Bronchial epithelial cell (primary cell): ENCODE data around the gene LCN2. TPM values are rescaled to one million over a fixed set of nuclear protein-coding genes. Genes with fewer than 3 reads are reported as not detected.

ENCODE experiments used
- DNase-seq: peaks from one replicate; pipeline ENCODE4 v3.0.0-alpha.2; 2010; ENCODE audit warnings: low read depth
- FAIRE-seq: peaks from 2 replicates; lab custom pipeline; 2011; peaks lifted over from hg19 to GRCh38; lab: Jason Lieb, UNC
- H3K27me3 ChIP-seq: 2 replicates; pipeline ENCODE4 v1.5.1; 2011; ENCODE audit warnings: low read length; ENCODE audit not compliant: control insufficient read depth, insufficient read depth
- H3K36me3 ChIP-seq: 2 replicates; pipeline ENCODE4 v1.5.1; 2011; ENCODE audit warnings: low read length; ENCODE audit not compliant: control insufficient read depth, insufficient read depth
- H3K4me3 ChIP-seq: 2 replicates; pipeline ENCODE4 v1.5.1; 2011; ENCODE audit warnings: mild to moderate bottlenecking, low read depth, low read length, control low read depth
- CTCF ChIP-seq: IDR thresholded peaks from 2 replicates; pipeline ENCODE4 v1.5.1; 2011; ENCODE audit warnings: mild to moderate bottlenecking, moderate library complexity, low read length, control low read depth, inconsistent platforms; ENCODE audit not compliant: insufficient read depth, severe bottlenecking
- total RNA-seq: library from RNA; depleted of rRNA; stranded (reverse); fragments of >200 nt; gene quantifications from 2 replicates; pipeline ENCODE4 v1.2.1, GENCODE V29; 2014

Gene LCN2
- total RNA-seq, 1 donor from 2014 or later: 48.4 TPM

DNA sequence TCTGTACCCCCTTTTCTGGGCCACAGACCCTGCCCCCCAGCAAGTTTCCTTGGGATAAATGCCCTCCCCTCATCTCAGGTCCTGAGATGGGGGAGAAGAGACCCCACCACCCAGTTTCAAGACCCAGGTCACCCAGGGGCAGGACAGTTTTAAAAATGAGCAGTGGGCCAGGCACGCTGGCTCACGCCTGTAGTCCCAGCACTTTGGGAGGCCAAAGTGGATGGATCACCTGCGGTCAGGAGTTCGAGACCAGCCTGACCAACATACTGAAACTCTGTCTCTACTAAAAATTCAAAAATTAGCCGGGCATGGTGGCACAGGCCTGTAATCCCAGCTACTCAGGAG is 27.8 kb upstream of the LCN2 start:
- peaks cover 21% of the 10 kb centered on the region for H3K36me3 ChIP-seq
- no peaks in the 10 kb centered on the region for H3K27me3 ChIP-seq
- TF ChIP-seq CTCF: no peak
- DNase-seq (no peak), FAIRE-seq (no peak)
- H3K4me3 ChIP-seq: no peak overlapping the region

DNA sequence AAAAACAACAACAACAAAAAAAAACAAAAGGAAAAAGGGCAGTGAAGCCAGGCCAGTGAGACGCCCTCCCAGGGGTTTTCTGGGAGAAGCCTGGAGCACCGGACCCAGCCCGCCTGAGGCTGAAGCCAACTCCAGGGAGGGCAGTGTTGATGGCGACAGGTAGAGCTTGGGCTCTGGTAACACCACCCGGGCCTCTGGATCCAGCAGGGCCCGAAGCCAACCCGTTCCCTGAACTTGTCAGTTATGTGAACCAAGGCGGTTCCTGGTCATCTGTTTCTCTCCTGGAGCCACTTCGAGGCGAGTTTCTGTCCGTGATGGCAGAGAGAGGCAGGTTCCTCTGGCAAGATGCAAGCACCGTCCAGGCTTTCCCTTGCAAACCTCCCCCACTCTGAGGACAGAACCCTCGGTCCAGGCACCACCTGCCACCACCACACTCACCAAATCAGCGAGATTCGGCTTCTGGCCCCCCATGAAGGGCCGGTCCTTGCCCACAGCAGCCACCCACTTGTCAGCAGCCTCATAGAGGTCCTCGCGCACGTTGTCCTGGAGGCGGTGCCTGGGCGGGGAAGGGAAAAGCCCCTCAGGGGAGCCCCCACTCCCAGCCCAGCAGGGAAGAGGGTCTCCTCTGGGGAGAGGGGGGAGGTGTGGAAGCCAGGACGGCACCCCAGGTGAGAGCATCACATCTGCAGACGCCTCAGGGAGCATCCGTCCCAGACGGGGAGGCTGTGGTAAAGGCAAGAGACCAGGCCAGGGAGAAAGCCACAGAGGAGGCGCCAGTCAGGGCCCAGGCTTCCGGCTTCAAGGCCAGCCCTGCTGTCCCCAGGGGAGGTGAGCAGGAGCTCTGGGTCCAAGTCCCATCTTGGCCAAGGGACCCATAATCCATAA is 27.1 kb upstream of the LCN2 start:
- H3K27me3 ChIP-seq: no peaks in the 10 kb centered on the region
- no peak for DNase-seq
- peaks cover 21% of the 10 kb centered on the region for H3K36me3 ChIP-seq
- H3K4me3 ChIP-seq: no peak overlapping the region
- no peak for FAIRE-seq
- no peak for TF ChIP-seq CTCF

- no peaks in the 10 kb centered on the region for H3K27me3 ChIP-seq
- no peak overlapping the region for H3K4me3 ChIP-seq
- DNase-seq (no peak), FAIRE-seq (no peak)
- no peak for TF ChIP-seq CTCF
- H3K36me3 ChIP-seq: peaks cover 21% of the 10 kb centered on the region
Observed at GRCh38 chr9:128122809-128123175, 26.5 kb upstream of the LCN2 start.

DNA sequence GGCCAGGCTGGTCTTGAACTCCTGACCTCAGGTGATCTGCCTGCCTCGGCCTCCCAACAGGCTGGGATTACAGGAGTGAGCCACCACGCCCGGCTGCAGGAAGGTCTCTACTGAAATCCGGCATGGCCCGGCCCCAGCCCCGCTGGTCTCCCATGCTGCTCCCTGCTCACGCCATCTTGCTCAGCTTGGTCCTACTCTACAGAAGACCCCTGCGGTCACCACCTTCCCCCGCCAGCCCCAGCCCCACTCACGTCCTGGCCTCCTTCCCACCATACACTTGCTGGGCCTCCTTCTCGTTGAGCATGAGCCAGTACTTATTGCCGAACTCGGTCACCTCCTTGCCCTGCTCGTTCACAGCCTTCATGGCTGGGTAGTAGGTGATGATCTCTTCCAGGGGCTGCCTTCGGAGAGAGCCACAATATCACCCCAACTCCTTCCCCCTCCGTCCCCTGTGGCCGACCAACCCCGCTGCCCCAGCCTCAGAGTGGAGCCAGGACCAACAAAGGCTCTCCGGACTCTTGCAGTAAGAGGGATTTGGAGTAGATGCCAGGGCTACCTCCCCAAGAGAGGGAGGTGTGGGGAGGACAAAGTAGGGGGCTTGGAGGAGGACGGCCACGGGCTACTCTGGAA is 25.7 kb upstream of the LCN2 start:
- TF ChIP-seq CTCF: no peak
- no peak for FAIRE-seq
- DNase-seq: no peak
- Histone ChIP-seq H3K27me3 (no peaks in the 10 kb centered on the region), H3K36me3 (peaks cover 21% of the 10 kb centered on the region), H3K4me3 (no peak overlapping the region)

DNA sequence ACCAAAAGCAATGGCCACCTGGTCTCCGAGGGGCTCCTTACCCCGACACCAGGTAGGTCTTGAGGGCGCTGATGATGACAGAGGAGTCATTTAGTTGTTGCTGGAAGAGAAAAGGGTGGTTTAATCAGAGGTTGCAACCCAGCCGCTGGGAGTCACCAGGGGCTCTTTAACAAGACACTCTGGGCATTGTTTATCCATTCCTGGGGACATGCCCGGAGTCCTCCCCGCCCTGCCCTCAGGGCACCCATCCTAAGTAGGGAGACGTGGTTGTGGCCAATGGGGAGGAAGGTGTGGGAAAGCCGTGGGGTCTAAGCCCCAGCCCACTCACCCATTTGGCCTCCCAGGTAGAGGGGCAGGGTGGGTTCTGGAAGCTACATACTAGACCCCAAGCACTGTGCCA is 24.8 kb upstream of the LCN2 start:
- TF ChIP-seq CTCF: no peak
- FAIRE-seq (no peak), DNase-seq (no peak)
- Histone ChIP-seq H3K36me3 (peaks cover 21% of the 10 kb centered on the region), H3K4me3 (no peak overlapping the region), H3K27me3 (no peaks in the 10 kb centered on the region)
